Putamen (tissue), 1 donor: ENCODE results near the gene GRIK4.

Source experiments
- DNase-seq: peaks from one replicate; pipeline ENCODE4 v3.0.0-alpha.2; 2016; ENCODE audit warnings: low spot score

The GRIK4 gene

GRCh38 chr11:120635136-120635810 is 123.7 kb downstream of the GRIK4 start:
- no peak for DNase-seq

GRCh38 chr11:120637131-120637530 is 125.6 kb downstream of the GRIK4 start:
- no peak for DNase-seq

DNA sequence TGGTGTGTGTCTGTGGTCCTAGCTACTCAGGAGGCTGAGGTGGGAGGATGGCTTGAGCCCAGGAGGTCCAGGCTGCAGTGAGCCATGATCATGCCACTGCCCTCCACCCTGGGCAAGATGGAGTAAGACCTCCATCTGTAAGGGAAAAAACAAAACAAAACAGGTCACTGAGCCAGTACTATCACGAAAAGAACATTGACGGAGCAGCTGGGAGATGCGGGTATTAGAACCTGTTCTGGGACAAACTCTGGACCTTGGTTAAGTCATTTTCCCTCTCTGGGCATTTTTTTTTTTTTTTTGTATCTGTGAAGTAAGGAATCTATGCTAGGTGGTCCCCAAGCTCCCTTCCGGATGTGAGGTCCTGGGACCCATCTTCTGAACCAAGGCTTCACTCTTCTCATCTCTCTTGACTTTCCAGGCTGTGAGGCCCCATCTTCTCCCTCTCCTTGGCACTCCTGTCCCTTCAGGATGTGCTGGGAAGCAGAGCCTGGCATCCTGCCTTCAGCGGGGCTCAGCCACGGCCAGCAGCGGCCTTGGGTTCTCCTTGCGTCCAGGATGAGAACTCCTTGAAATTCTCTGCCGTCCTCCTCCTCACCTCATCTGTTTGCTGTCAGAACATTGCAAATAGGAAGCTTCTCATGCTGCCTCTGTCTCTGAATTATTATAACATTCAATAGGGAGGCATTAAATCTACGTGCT is 130.8 kb downstream of the GRIK4 start:
- DNase-seq, result no peak

GRCh38 chr11:120643284-120643683 is 131.7 kb downstream of the GRIK4 start:
- no peak for DNase-seq

GRCh38 chr11:120645639-120646038 is 134.1 kb downstream of the GRIK4 start:
- no peak for DNase-seq

GRCh38 chr11:120646206-120646605 is 134.7 kb downstream of the GRIK4 start:
- DNase-seq, result no peak

GRCh38 chr11:120647681-120648080 is 136.1 kb downstream of the GRIK4 start:
- no peak for DNase-seq

DNA sequence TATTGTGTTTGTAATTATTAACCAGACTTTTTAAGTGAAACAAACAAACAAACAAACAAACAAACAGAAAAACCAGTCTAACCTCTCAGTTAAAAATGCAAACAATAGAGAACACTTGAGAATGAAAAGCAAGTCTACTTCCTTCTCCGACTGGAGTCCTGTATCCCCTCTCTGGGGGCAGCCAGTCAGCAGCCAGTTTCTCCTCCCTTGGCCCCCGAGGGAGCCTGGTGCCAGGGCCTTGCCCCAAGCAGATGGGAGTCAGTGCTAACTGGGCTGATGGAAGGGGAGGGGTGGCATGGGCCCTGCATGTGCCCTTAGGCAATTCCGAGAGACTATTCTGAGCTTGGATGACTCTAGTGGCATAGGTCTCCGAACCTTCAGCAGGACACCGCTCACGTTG is 137.2 kb downstream of the GRIK4 start:
- no peak for DNase-seq

GRCh38 chr11:120649316-120649715 is 137.8 kb downstream of the GRIK4 start:
- DNase-seq, result no peak

- no peak for DNase-seq
Observed at GRCh38 chr11:120651396-120651795, 139.8 kb downstream of the GRIK4 start.

DNA sequence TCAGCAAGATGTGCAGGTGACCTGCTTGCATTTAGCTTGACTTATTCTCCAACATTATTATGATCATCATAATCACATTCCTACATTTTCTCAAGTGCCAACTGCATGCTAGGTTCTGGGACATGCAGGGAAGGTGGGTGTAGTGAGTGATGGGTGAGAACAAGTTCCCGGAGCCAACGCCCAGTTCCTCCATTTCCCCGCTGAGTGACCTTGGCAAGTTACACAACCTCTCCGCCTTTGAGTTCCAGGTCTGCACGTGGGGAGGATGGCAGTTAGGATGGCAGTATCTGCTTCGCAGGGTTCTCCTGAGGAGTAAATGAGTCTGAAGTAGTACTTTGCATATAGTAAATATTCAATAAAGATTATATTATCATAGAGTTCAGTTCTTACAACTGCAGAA is 140.3 kb downstream of the GRIK4 start:
- peak; percentile 83 for DNase-seq

DNA sequence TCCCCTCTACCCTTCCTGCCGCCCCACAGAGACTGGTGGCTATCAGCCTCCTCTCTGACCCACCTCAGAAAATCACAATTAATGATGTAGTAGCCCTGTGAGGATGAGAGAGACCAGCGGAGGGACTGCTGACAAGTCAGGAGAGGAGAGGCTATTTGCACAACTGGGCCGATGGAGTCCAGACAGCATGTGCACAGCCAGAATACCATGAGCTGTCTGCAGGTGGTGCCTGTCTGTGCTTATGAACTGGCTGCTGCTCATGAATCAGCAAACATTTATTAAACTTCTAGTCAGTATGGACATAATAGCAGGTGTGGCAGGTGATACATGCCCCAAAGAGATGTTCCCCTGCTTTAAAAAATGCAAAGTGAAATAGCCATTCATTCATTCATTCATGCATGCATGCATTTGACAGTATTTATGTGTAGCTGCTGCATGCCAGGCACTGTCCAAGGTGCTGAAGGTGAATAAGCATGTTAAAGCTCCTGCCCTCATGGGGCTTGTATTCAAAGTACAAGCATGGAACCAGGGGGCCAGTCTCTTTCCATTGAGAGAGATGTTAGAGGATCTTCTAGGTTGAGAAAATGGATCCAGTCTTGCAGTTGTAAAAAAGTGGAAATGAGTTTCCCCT is 141.3 kb downstream of the GRIK4 start:
- DNase-seq, result no peak

GRCh38 chr11:120655589-120655988 is 144.0 kb downstream of the GRIK4 start:
- DNase-seq, result no peak

DNA sequence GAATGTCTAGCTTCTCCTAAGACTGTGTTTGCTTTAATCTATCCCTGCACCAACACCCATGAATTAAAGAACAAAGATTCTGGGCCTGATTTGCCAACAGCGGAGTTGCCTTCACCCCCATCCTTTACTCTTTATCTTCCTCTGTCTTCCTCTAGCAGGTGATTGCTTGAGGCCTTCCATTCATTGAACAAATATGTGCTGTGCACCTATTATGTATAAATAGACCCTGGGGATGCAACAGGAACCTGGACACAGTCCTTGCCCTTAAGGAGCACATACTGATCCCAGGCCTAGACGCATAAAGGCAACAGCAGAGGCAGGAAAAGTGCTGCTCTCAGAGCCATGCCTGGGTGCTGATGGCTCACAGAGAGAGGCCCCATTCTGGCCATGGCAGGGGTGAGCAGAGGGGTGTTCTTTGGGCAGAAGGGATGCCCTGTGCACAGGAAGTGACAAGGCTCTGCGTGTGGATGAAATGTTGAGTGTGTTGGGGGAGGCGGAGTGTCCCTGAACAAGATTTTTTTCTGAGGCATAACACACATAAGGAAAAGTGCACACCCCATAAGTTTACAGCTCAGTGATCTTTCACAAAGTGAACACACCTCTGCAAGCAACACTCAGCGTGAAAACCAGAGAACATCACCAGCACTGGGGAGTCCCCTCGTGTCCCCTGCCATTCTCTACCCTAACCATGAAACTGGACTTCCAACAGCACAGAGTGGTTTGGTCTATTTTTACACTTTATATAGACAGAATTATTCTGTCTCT is 145.9 kb downstream of the GRIK4 start:
- DNase-seq, result no peak

DNA sequence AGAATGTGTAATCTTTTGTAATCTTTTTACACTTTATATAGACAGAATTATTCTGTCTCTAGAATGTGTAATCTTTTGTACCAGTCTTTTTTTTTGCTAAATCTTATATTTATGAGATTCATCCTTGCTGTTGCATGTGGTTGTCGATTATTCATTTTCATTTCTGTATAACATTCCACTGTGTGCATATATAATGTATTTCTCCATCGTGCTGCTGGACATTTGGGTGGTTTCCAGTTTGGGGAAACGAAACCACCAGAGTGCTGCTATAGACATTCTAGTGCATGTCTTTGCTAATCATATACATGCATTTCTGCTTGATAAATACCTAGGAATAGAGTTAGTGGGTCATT is 146.5 kb downstream of the GRIK4 start:
- DNase-seq, result no peak

DNA sequence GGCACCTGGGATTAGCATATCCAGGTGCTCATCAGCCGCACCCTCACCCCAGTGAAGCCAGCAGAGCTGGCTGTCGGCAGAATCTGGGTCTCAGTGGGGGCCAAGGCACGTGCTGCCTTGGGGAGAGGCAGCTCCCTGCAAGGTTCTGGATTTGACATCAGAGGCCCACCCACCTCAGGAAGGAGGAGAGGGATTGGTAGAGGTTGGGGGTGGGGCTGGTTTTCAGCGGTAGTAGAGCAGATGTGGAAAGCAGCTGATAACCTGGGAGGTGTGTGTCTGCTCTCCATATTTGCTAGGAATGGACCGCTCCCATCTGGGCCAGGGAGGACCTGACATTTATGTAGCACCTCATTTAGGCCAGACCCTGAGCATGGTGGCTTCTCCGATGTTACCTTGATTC is 147.5 kb downstream of the GRIK4 start:
- no peak for DNase-seq

DNA sequence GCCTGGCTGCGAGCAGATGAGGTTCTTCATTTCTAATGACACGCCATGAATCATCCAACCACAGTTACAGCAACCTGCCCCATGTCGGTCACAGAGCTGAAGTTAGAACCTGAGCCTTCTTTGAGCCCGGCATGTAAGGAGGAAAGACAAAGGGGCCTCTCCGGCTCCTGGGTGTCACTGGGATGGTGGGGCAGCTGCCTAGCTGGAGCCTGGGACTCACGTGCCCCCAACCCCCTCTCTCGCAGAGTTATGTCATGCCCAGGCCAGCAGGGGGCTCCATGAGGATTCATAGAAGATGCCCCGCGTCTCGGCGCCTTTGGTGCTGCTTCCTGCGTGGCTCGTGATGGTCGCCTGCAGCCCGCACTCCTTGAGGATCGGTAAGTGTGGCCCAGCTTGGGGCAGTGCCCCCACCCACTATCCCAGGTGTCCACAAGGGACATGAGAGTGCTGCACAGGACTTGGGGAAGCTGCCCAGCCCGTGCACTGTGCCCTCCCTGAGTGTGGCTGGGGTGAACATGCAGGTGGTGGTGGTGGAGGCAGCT is 148.5 kb downstream of the GRIK4 start:
- no peak for DNase-seq

GRCh38 chr11:120662071-120662676 is 150.6 kb downstream of the GRIK4 start:
- no peak for DNase-seq

DNA sequence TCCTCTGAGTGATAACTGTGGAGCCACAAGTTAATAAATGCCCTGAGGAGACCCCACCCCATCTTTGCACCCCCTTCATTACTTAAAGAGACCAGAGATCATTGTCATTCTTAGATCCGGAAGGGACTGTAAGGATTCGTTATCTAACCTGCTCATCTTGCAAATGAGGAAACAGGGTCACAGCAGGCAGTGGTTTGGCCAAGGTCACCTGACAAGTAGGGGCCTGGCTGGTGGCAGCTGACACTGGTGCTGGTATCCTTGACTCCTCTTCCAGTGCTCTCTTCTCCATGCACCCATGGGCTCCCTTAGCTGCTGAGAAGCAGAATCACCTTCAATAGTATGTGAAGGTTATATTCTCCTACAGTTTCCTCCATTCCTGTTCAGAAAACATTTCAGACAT is 151.6 kb downstream of the GRIK4 start:
- DNase-seq, result no peak

- DNase-seq, result no peak
Observed at GRCh38 chr11:120666121-120666639, 154.6 kb downstream of the GRIK4 start.

DNA sequence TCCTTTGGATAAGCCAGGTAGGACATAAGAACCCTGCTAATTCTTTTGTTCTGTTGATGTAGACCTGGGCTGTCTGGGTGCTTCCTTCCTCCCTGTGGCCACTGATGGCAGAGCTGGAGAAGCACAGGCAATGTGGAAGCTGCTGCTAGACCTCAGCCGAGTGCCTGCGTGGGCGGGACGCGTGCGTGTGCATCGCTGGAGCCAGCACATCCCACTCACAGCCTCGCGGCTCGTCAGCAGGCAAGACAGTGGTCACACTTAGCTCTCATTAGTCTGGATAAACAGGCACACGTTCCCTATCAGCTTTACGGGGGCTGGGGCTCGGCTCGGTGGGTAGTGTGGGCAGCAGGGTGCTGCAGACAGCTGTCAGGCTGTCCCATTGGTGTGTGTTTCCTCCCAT is 155.7 kb downstream of the GRIK4 start:
- no peak for DNase-seq

- no peak for DNase-seq
Observed at GRCh38 chr11:120667934-120668333, 156.4 kb downstream of the GRIK4 start.
